LNCaP clone FGC (cell line): Measurements from ENCODE around the gene CMTM4.

Source experiments
- DNase-seq: peaks from one replicate; pipeline ENCODE4 v3.0.0-alpha.2; 2011; ENCODE audit warnings: low read depth
- H3K4me3 ChIP-seq: 2 replicates; pipeline ENCODE4 v1.5.1; 2011; ENCODE audit warnings: mild to moderate bottlenecking, low read depth, low read length, control low read depth
- CTCF ChIP-seq: IDR thresholded peaks from 2 replicates; pipeline ENCODE4 v1.5.1; 2012; ENCODE audit warnings: mild to moderate bottlenecking; ENCODE audit not compliant: control insufficient read depth, insufficient read depth; ENCODE audit errors: extremely low read depth

Gene CMTM4

GRCh38 chr16:66717112-66717675, 20.7 kb upstream of the CMTM4 start:
- no peak for DNase-seq
- TF ChIP-seq CTCF: peak; percentile 37; the same call in 1 of the 2 replicates

GRCh38 chr16:66714654-66715307, 18.2 kb upstream of the CMTM4 start:
- TF ChIP-seq CTCF: no peak
- no peak for DNase-seq
- H3K4me3 ChIP-seq: no peak overlapping the region

More at GRCh38 chr16:66717112-66717675, 20.7 kb upstream of the CMTM4 start:
- H3K4me3 ChIP-seq: no peak overlapping the region

GRCh38 chr16:66714062-66714461, 17.5 kb upstream of the CMTM4 start:
- no peak for TF ChIP-seq CTCF
- no peak overlapping the region for H3K4me3 ChIP-seq
- DNase-seq: no peak

- DNase-seq: no peak
- no peak overlapping the region for H3K4me3 ChIP-seq
- TF ChIP-seq CTCF: no peak
Observed at GRCh38 chr16:66713076-66713475, 16.5 kb upstream of the CMTM4 start.

GRCh38 chr16:66712512-66712911, 16.0 kb upstream of the CMTM4 start:
- H3K4me3 ChIP-seq: no peak overlapping the region
- no peak for TF ChIP-seq CTCF
- no peak for DNase-seq

- TF ChIP-seq CTCF: no peak
- H3K4me3 ChIP-seq: no peak overlapping the region
- DNase-seq: no peak
Observed at GRCh38 chr16:66711581-66711980, 15.0 kb upstream of the CMTM4 start.

GRCh38 chr16:66706506-66706880, 9.9 kb upstream of the CMTM4 start:
- no peak overlapping the region for H3K4me3 ChIP-seq
- no peak for DNase-seq
- TF ChIP-seq CTCF: no peak
